HFFc6 (cell line): ENCODE measurements around the gene ACYP1. TPM values are rescaled to one million over a fixed set of nuclear protein-coding genes. Genes with fewer than 3 reads are reported as not detected.
A peak's percentile ranks its signal among the peaks of the same experiment; 100 is the strongest.

ENCODE experiments used
- DNase-seq: peaks from one replicate; pipeline ENCODE4 v3.0.0-alpha.2; 2018
- H3K27ac Mint-ChIP-seq: 2 replicates; pipeline ENCODE4 v1.8.0; 2020; ENCODE audit warnings: mild to moderate bottlenecking, mixed read lengths
- H3K27me3 Mint-ChIP-seq: 2 replicates; pipeline ENCODE4 v1.8.0; 2021; ENCODE audit warnings: mild to moderate bottlenecking, moderate library complexity, mixed read lengths; ENCODE audit not compliant: insufficient read depth
- H3K36me3 Mint-ChIP-seq: 2 replicates; pipeline ENCODE4 v1.8.0; 2021; ENCODE audit warnings: low read depth, mixed read lengths
- H3K4me1 Mint-ChIP-seq: 2 replicates; pipeline ENCODE4 v1.8.0; 2020; ENCODE audit warnings: low read depth, mixed read lengths
- H3K4me3 Mint-ChIP-seq: 2 replicates; pipeline ENCODE4 v1.8.0; 2020; ENCODE audit warnings: mild to moderate bottlenecking, moderate library complexity, mixed read lengths
- H3K9me3 Mint-ChIP-seq: 2 replicates; pipeline ENCODE4 v1.8.0; 2020; ENCODE audit warnings: mild to moderate bottlenecking, mixed read lengths
- CTCF ChIP-seq: fragments of 200-600 bp; sonication (generic); IDR thresholded peaks from 2 replicates; pipeline ENCODE4 v1.5.0; 2021; ENCODE audit warnings: antibody characterized with exemption, mild to moderate bottlenecking
- total RNA-seq, 6 experiments: library from RNA; stranded (reverse); fragmentation: NEBNext Ultra II Directional; extraction: Animal tissue kit (Norgen Biotek cat#: 25700); gene quantifications; 2 replicates in 1 of 6; 3 replicates in 5 of 6; pipeline ENCODE4 v1.2.3, GENCODE V29; 2021

Gene ACYP1
- total RNA-seq, 6 experiments from 2014 or later: 5.9 to 14.9 (median 11.7) TPM

GRCh38 chr14:75051556-75051899 lies 12.3 kb downstream of the ACYP1 start:
- no peak for TF ChIP-seq CTCF
- peaks cover 86% of the 10 kb centered on the region for H3K4me1 Mint-ChIP-seq
- no peak for DNase-seq
- H3K27ac Mint-ChIP-seq: peak overlapping the region; percentile 89
- H3K4me3 Mint-ChIP-seq: peak overlapping the region; percentile 89
- no peaks in the 10 kb centered on the region for H3K9me3 Mint-ChIP-seq
- H3K36me3 Mint-ChIP-seq: peaks cover 24% of the 10 kb centered on the region
- H3K27me3 Mint-ChIP-seq: peaks cover 3% of the 10 kb centered on the region

DNA sequence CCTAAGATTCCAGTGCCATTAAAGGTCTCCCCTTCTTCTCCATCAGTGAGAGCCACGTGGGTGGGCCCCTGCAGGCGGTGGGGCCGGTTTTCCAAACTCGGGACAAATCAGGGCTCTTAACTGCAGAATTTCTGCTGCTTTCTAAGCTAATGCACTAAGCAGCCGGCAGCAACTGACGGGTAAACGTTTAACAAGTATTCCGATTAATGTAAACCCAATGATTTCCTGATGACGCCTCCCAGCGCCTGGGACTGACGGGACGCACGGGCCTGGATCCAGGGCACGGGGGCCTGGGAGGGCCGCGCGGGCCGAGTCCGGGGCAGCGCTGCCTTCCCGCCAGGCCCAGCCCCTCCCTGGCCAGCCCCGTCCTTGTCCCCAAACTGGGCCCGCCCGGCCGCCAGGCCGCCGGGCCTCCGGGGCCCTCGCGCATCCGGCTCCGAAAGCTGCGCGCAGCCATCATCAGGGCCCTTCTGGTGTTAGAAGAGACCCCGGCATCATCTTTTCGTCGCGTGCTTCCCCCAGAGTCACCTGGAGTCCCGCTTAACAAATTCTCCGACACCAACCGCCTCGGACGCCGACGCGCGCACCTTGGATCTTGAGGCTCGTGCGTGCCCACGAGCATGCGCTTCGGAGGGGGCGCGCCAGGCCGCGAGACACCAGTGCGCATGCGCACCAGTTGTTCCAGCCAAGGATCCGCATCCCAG lies 12.8 kb downstream of the ACYP1 start, which contains the start of gene MLH3:
MLH3 (minus strand) TSS at position 616 of the 704 bp plus-strand sequence. CDS start 1,812 bp downstream, outside the sequence.
- Mint-ChIP-seq H3K36me3 (peaks cover 19% of the 10 kb centered on the region), H3K4me3 (peak within 1 kb of the TSS; percentile 89), H3K27me3 (peaks cover 3% of the 10 kb centered on the region), H3K4me1 (peaks cover 91% of the 10 kb centered on the region), H3K27ac (peak within 1 kb of the TSS; percentile 89), H3K9me3 (no peaks in the 10 kb centered on the region)
- peak; percentile 32 for DNase-seq
- TF ChIP-seq CTCF: no peak

- Mint-ChIP-seq H3K36me3 (peaks cover 11% of the 10 kb centered on the region), H3K9me3 (no peaks in the 10 kb centered on the region), H3K4me3 (peak overlapping the region; percentile 84), H3K27ac (no peak overlapping the region; the same call in 1 of the 2 replicates), H3K27me3 (peaks cover 3% of the 10 kb centered on the region), H3K4me1 (peaks cover 93% of the 10 kb centered on the region)
- TF ChIP-seq CTCF: no peak
- DNase-seq: no peak
Measured at GRCh38 chr14:75049731-75050201, 14.1 kb downstream of the ACYP1 start.

- TF ChIP-seq CTCF: no peak
- Mint-ChIP-seq H3K27ac (no peak overlapping the region), H3K36me3 (peaks cover 11% of the 10 kb centered on the region), H3K9me3 (no peaks in the 10 kb centered on the region), H3K4me3 (no peak overlapping the region), H3K4me1 (peaks cover 93% of the 10 kb centered on the region), H3K27me3 (peaks cover 3% of the 10 kb centered on the region)
- DNase-seq: no peak
Measured at GRCh38 chr14:75049136-75049535, 14.7 kb downstream of the ACYP1 start.

DNA sequence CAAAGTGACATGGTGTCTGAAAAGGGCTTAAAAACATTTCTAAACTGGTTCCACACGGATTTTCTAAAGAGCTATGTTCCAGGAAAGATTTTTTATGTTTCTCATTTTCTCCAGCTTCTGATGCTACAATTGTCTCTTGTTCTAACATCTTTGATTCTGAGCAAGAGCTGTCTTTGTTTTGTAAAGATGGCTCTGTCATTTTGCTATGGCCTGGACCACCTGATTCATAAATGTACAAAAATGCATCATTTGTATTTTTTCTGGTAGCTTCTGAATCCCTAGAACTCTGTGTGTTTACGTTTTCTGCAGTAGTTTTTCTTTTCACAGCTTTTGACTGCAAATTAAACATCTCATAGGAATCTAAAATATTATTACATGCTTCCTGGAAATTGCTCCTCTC lies 15.7 kb downstream of the ACYP1 start:
- Mint-ChIP-seq H3K9me3 (no peaks in the 10 kb centered on the region), H3K36me3 (peaks cover 11% of the 10 kb centered on the region), H3K27me3 (peaks cover 3% of the 10 kb centered on the region), H3K27ac (peak overlapping the region; percentile 5; the same call in 1 of the 2 replicates), H3K4me1 (peaks cover 89% of the 10 kb centered on the region), H3K4me3 (no peak overlapping the region)
- DNase-seq: no peak
- no peak for TF ChIP-seq CTCF
